GM12878 (cell line): ENCODE results near the gene GUK1. TPM values are rescaled to one million over a fixed set of nuclear protein-coding genes. Genes with fewer than 3 reads are reported as not detected.

Experiments
- ATAC-seq: fragments of 200-7000 bp; cut with Tn5 transposase; 3 replicates; pipeline ENCODE4 v1.9.1; 2020; ENCODE audit warnings: mild to moderate bottlenecking, moderate library complexity
- BruUV-seq: library from RNA; stranded (reverse); fragments of 400-500 nt; replicated peaks from 2 replicates; lab custom pipeline; 2021; lab: Mats Ljungman, UMichigan
- CTCF ChIA-PET: fragments of 300-600 bp; sonication (Branson Sonifier 250); formaldehyde crosslinking; extraction: SDS; loops from one replicate; lab custom pipeline; 2021; ENCODE audit warnings: inconsistent platforms; lab: Yijun Ruan, JAX
- POLR2A ChIA-PET: fragments of 350-600 bp; formaldehyde crosslinking; extraction: SDS; loops from one replicate; lab custom pipeline; 2021; ENCODE audit warnings: inconsistent platforms; lab: Charles Lee
- RAD21 ChIA-PET: fragments of 300-600 bp; sonication (Branson Sonifier 250); formaldehyde crosslinking; loops from one replicate; lab custom pipeline; 2023; ENCODE audit warnings: antibody characterized with exemption; ENCODE audit not compliant: unreplicated experiment; lab: Charles Lee
- SMC1A ChIA-PET: fragments of 300-600 bp; sonication (Branson Sonifier 250); formaldehyde crosslinking; loops from one replicate; lab custom pipeline; 2023; ENCODE audit not compliant: unreplicated experiment, uncharacterized antibody; lab: Charles Lee
- DNase-seq: peaks from one replicate; pipeline ENCODE4 v3.0.0-alpha.2; 2011; ENCODE audit warnings: low read depth, low spot score
- FAIRE-seq: peaks from 3 replicates; lab custom pipeline; 2011; peaks lifted over from hg19 to GRCh38; lab: Jason Lieb, UNC
- H2AFZ ChIP-seq: 2 replicates; pipeline ENCODE4 v1.6.0; 2011; ENCODE audit warnings: low read depth, low read length, control low read depth; ENCODE audit not compliant: control insufficient read depth
- H3K27ac ChIP-seq: 2 replicates; pipeline ENCODE4 v1.5.1; 2011; ENCODE audit warnings: control low read depth; ENCODE audit not compliant: control insufficient read depth, insufficient read depth
- H3K27me3 ChIP-seq, 2 experiments: replicated peaks in 1 of 2; 2 replicates each; pipeline versions ENCODE4 v1.6.0 to v1.6.1; 2011; ENCODE audit warnings: low read length in 1 of 2; ENCODE audit not compliant: control insufficient read depth in 2 of 2, insufficient read depth in 2 of 2
- H3K36me3 ChIP-seq, 2 experiments: 2 replicates each; pipeline ENCODE4 v1.5.1; 2011; ENCODE audit warnings: low read length in 1 of 2; ENCODE audit not compliant: control insufficient read depth in 2 of 2, insufficient read depth in 2 of 2
- H3K4me1 ChIP-seq: 2 replicates; pipeline ENCODE4 v1.6.1; 2011; ENCODE audit warnings: mild to moderate bottlenecking, low read length, moderate library complexity, mixed read lengths; ENCODE audit not compliant: control insufficient read depth, insufficient read depth
- H3K4me2 ChIP-seq: 2 replicates; pipeline ENCODE4 v1.6.0; 2011; ENCODE audit warnings: control low read depth; ENCODE audit not compliant: control insufficient read depth, insufficient read depth
- H3K4me3 ChIP-seq: fragments of 200-600 bp; sonication (generic); 2 replicates; pipeline ENCODE4 v1.5.1; 2016
- H3K79me2 ChIP-seq: 2 replicates; pipeline ENCODE4 v1.6.0; 2011; ENCODE audit warnings: low read length; ENCODE audit not compliant: control insufficient read depth, insufficient read depth
- H3K9ac ChIP-seq: 2 replicates; pipeline ENCODE4 v1.8.0; 2011; ENCODE audit warnings: low read length, control low read depth, mixed read lengths; ENCODE audit not compliant: control insufficient read depth, insufficient read depth
- H3K9me3 ChIP-seq: replicated peaks from 3 replicates; pipeline ENCODE4 v1.5.1; 2011; ENCODE audit warnings: mild to moderate bottlenecking, low read length; ENCODE audit not compliant: control insufficient read depth, insufficient read depth
- H4K20me1 ChIP-seq: 2 replicates; pipeline ENCODE4 v1.6.0; 2011; ENCODE audit not compliant: control insufficient read depth, insufficient read depth
- BACH1 ChIP-seq: fragments of 450-650 bp; IDR thresholded peaks from 2 replicates; pipeline ENCODE4 v1.6.1; 2017; ENCODE audit warnings: mild to moderate bottlenecking, borderline replicate concordance
- CHD2 ChIP-seq: IDR thresholded peaks from 2 replicates; pipeline ENCODE4 v1.6.1; 2011; ENCODE audit warnings: low read depth, low read length, improper control_type of control experiment, borderline replicate concordance
- HDGF ChIP-seq: fragments of 450-650 bp; IDR thresholded peaks from 2 replicates; pipeline ENCODE4 v1.6.1; 2016; ENCODE audit warnings: antibody characterized with exemption
- TARDBP ChIP-seq: IDR thresholded peaks from 2 replicates; pipeline ENCODE4 v1.6.1; 2016; ENCODE audit warnings: borderline replicate concordance
- WGBS: methylation state at CpG from one replicate; pipeline ENCODE4 v1.1.6; 2016; ENCODE audit warnings: low lambda C conversion rate; ENCODE audit not compliant: insufficient replicate concordance, insufficient coverage; ENCODE audit errors: missing lambda C conversion rate; 5-methylcytosine and 5-hydroxymethylcytosine counted together
- in situ Hi-C: fragments of 300-500 bp; cut with MboI; formaldehyde crosslinking; loops from 9 replicates; pipeline ENCODE4 v1.14.3; 2018; ENCODE audit warnings: mixed read lengths
- intact Hi-C: fragments of 100-400 bp; cut with micrococcal nuclease; formaldehyde crosslinking; loops from one replicate; pipeline ENCODE4 v1.14.2; 2022; ENCODE audit not compliant: unreplicated experiment
- polyA plus RNA-seq, 11 experiments: library from polyadenylated mRNA; depleted of rRNA in 4 of 11; unstranded in 6 of 11; stranded (reverse) in 5 of 11; fragments of >200 nt; fragmentation: Nextera tagmentation in 4 of 11; fragmentation: Illumina TruSeq in 1 of 11; extraction: Ambion mirVana in 4 of 11; extraction: Trizol in 1 of 11; gene quantifications; 1 replicate in 1 of 11; 2 replicates in 10 of 11; pipeline versions ENCODE4 v1.2.1 to v1.2.3, GENCODE V29; 2011 to 2016; ENCODE audit warnings: inconsistent platforms in 2 of 11, missing spikeins in 2 of 11, low read depth in 1 of 11
- total RNA-seq, 4 experiments: library from RNA; depleted of rRNA in 3 of 4; stranded (reverse); fragments of >200 nt in 3 of 4; fragmentation: Illumina TruSeq in 1 of 4; extraction: Trizol in 1 of 4; gene quantifications; 2 replicates each; pipeline versions ENCODE4 v1.2.1 to v1.2.3, GENCODE V29; 2013 to 2021
- TF ChIP-seq, protein P1 (sequence below): fragments of 450-650 bp; IDR thresholded peaks from 2 replicates; pipeline ENCODE4 v1.6.1; 2017; ENCODE audit warnings: mild to moderate bottlenecking

Gene GUK1
- total and polyA plus RNA-seq, 10 of the 15 experiments (the other 5 are each of a cell fraction or from before 2014, with no cell fraction given), result 6.3 to 357 (median 203) TPM

DNA sequence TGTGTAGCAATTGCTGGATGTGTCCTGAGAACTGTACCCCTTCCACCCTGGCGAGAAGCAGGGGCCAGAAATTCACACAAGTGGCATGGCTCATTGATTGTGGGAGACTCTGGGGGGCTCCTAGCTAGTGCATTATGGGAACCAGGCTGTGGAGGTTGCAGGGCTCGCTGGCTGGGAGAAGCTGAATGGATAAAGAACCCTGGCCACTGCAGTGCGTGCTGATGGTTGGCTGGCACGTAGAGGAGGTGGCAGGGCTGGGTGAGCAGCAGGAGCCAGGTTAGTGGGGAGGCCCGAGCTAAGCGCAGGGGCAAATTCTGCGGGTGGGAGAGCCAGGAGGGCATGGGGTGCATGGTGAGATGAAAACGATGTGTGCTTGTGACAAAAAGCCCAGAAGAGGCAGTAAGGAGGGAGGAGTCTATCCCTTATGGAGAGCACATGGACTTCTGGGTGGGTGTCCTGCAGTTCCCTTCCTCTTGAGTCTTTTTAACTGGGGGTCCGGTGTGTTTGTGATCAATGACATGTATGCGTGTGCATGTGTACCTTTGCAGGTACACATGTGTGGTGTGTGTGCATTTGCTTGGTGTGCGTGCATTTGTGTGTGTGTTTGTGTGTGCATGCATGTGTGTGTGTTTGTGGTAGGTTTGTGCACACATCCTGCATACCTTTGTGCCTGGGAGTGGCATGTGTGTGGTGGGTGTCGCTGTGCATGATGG lies 3.6 kb downstream of the GUK1 start:
- FAIRE-seq, result no peak
- Histone ChIP-seq H3K79me2 (peaks cover 56% of the 10 kb centered on the region), H4K20me1 (peaks cover 6% of the 10 kb centered on the region; the same call in 1 of the 2 replicates)

More for the DNA sequence above, 3.6 kb downstream of the GUK1 start:
- TSS peak; percentile 19 for BruUV-seq
- no peaks in the 10 kb centered on the region for H3K9me3 ChIP-seq
- CTCF ChIA-PET, result interaction anchor here (0.6 to 2.4 kb wide), 4 partner anchors 13 to 401 kb away, joined by 3 to 18 read pairs (median 6); partner anchors contain the start of gene IBA57
- DNase-seq, result no peak
- SMC1A ChIA-PET, result interaction anchor here (1.0 kb wide), 1 partner anchor 335 kb away, joined by 3 read pairs; no protein-coding TSS in a partner anchor
- in situ Hi-C loops (no loop called here), intact Hi-C loops (no loop called here)
- H3K4me3 ChIP-seq, result no peak overlapping the region
- RAD21 ChIA-PET, result no interaction called here
- TF ChIP-seq HDGF, result 0 out of 2 replicates have a peak, but pooled peaks have one; percentile 27
- no peak for TF ChIP-seq TARDBP
- TF ChIP-seq, protein P1, sequence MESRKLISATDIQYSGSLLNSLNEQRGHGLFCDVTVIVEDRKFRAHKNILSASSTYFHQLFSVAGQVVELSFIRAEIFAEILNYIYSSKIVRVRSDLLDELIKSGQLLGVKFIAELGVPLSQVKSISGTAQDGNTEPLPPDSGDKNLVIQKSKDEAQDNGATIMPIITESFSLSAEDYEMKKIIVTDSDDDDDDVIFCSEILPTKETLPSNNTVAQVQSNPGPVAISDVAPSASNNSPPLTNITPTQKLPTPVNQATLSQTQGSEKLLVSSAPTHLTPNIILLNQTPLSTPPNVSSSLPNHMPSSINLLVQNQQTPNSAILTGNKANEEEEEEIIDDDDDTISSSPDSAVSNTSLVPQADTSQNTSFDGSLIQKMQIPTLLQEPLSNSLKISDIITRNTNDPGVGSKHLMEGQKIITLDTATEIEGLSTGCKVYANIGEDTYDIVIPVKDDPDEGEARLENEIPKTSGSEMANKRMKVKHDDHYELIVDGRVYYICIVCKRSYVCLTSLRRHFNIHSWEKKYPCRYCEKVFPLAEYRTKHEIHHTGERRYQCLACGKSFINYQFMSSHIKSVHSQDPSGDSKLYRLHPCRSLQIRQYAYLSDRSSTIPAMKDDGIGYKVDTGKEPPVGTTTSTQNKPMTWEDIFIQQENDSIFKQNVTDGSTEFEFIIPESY, result no peak
- TF ChIP-seq CHD2, result no peak
- TF ChIP-seq BACH1, result no peak
- no peak overlapping the region for H3K9ac ChIP-seq
- no peaks in the 10 kb centered on the region for H3K27me3 ChIP-seq
- 91% methylated on average over 12 of the region's 12 CpGs for WGBS
- no peak for ATAC-seq
- POLR2A ChIA-PET, result interaction anchor here (0.5 to 1.0 kb wide), 2 partner anchors 9 to 21 kb away, joined by 3 read pairs; partner anchors contain the start of gene IBA57
- peak overlapping the region; percentile 34; the same call in 1 of the 2 replicates for H3K4me2 ChIP-seq
- H3K4me1 ChIP-seq, result peaks cover 12% of the 10 kb centered on the region
- H3K36me3 ChIP-seq, result peaks cover 8 to 13% of the 10 kb centered on the region in 2 experiments; a peak in 3 of 4 replicates
- no peak overlapping the region for H3K27ac ChIP-seq
- no peak overlapping the region for H2AFZ ChIP-seq
